Ectodermal cell (in vitro differentiated cells): ENCODE data around the gene MAPKAPK3.

Source experiments
- H3K27ac ChIP-seq: 2 replicates; pipeline ENCODE4 v1.7.0; 2013; ENCODE audit warnings: mild to moderate bottlenecking, low read depth, low read length; ENCODE audit not compliant: insufficient read depth, poor library complexity, severe bottlenecking
- H3K27me3 ChIP-seq: 2 replicates; pipeline ENCODE4 v1.7.0; 2013; ENCODE audit warnings: mild to moderate bottlenecking, low read length; ENCODE audit not compliant: insufficient read depth, control insufficient read depth, poor library complexity, severe bottlenecking
- H3K36me3 ChIP-seq: one replicate; pipeline ENCODE4 v1.7.0; 2013; ENCODE audit warnings: low read length; ENCODE audit not compliant: control insufficient read depth, insufficient read depth
- H3K4me1 ChIP-seq: one replicate; pipeline ENCODE4 v1.7.0; 2013; ENCODE audit warnings: low read length; ENCODE audit not compliant: control insufficient read depth, insufficient read depth
- H3K4me3 ChIP-seq: 2 replicates; pipeline ENCODE4 v1.7.0; 2013; ENCODE audit warnings: low read depth, low read length, control low read depth; ENCODE audit not compliant: insufficient read depth
- H3K9me3 ChIP-seq: 2 replicates; pipeline ENCODE4 v1.7.0; 2013; ENCODE audit warnings: mild to moderate bottlenecking, low read length, moderate library complexity; ENCODE audit not compliant: control insufficient read depth
- WGBS, 2 experiments: methylation state at CpG; one replicate each; pipeline ENCODE4 v1.1.7; 2013; ENCODE audit warnings: missing lambda C conversion rate in 2 of 2; 5-methylcytosine and 5-hydroxymethylcytosine counted together

The MAPKAPK3 gene

GRCh38 chr3:50587373-50587772 is 29.6 kb upstream of the MAPKAPK3 start:
- no peak overlapping the region for H3K4me3 ChIP-seq
- H3K4me1 ChIP-seq: no peaks in the 10 kb centered on the region
- 94% methylated on average over 6 of the region's 6 CpGs for WGBS, 2 experiments
- no peaks in the 10 kb centered on the region for H3K9me3 ChIP-seq
- no peaks in the 10 kb centered on the region for H3K36me3 ChIP-seq
- no peak overlapping the region for H3K27ac ChIP-seq
- no peaks in the 10 kb centered on the region for H3K27me3 ChIP-seq

GRCh38 chr3:50587806-50588758 is 28.9 kb upstream of the MAPKAPK3 start:
- Histone ChIP-seq H3K36me3 (no peaks in the 10 kb centered on the region), H3K4me1 (no peaks in the 10 kb centered on the region), H3K27ac (no peak overlapping the region), H3K4me3 (no peak overlapping the region), H3K9me3 (no peaks in the 10 kb centered on the region), H3K27me3 (no peaks in the 10 kb centered on the region)
- 84 to 86% methylated on average over 17 of the region's 17 CpGs for WGBS, 2 experiments

GRCh38 chr3:50588759-50589433 is 28.1 kb upstream of the MAPKAPK3 start:
- no peaks in the 10 kb centered on the region for H3K9me3 ChIP-seq
- no peaks in the 10 kb centered on the region for H3K27me3 ChIP-seq
- no peaks in the 10 kb centered on the region for H3K36me3 ChIP-seq
- 94 to 97% methylated on average over 4 of the region's 4 CpGs for WGBS, 2 experiments
- no peak overlapping the region for H3K27ac ChIP-seq
- no peak overlapping the region for H3K4me3 ChIP-seq
- no peaks in the 10 kb centered on the region for H3K4me1 ChIP-seq

GRCh38 chr3:50591196-50591741 is 25.7 kb upstream of the MAPKAPK3 start:
- no peak overlapping the region for H3K27ac ChIP-seq
- no peaks in the 10 kb centered on the region for H3K4me1 ChIP-seq
- 87 to 90% methylated on average over 9 of the region's 9 CpGs for WGBS, 2 experiments
- H3K9me3 ChIP-seq: no peaks in the 10 kb centered on the region
- H3K27me3 ChIP-seq: no peaks in the 10 kb centered on the region
- H3K36me3 ChIP-seq: no peaks in the 10 kb centered on the region
- no peak overlapping the region for H3K4me3 ChIP-seq

- WGBS, 2 experiments: 78% methylated on average over 5 of the region's 5 CpGs
- H3K27ac ChIP-seq: no peak overlapping the region
- H3K4me3 ChIP-seq: no peak overlapping the region
- no peaks in the 10 kb centered on the region for H3K27me3 ChIP-seq
- H3K4me1 ChIP-seq: no peaks in the 10 kb centered on the region
- no peaks in the 10 kb centered on the region for H3K9me3 ChIP-seq
- no peaks in the 10 kb centered on the region for H3K36me3 ChIP-seq
Observed at GRCh38 chr3:50592568-50592967, 24.4 kb upstream of the MAPKAPK3 start.

- no peak overlapping the region for H3K27ac ChIP-seq
- no peaks in the 10 kb centered on the region for H3K27me3 ChIP-seq
- H3K4me1 ChIP-seq: no peaks in the 10 kb centered on the region
- H3K4me3 ChIP-seq: no peak overlapping the region
- no peaks in the 10 kb centered on the region for H3K36me3 ChIP-seq
- WGBS, 2 experiments: 65 to 77% methylated on average over 2 of the region's 2 CpGs
- H3K9me3 ChIP-seq: no peaks in the 10 kb centered on the region
Observed at GRCh38 chr3:50594253-50594785, 22.6 kb upstream of the MAPKAPK3 start.

GRCh38 chr3:50599115-50599715 is 17.7 kb upstream of the MAPKAPK3 start:
- no peaks in the 10 kb centered on the region for H3K36me3 ChIP-seq
- H3K4me3 ChIP-seq: no peak overlapping the region
- no peak overlapping the region for H3K27ac ChIP-seq
- no peaks in the 10 kb centered on the region for H3K27me3 ChIP-seq
- H3K9me3 ChIP-seq: no peaks in the 10 kb centered on the region
- no peaks in the 10 kb centered on the region for H3K4me1 ChIP-seq
- WGBS, 2 experiments: 82% methylated on average over 6 of the region's 6 CpGs

- no peaks in the 10 kb centered on the region for H3K36me3 ChIP-seq
- H3K4me1 ChIP-seq: no peaks in the 10 kb centered on the region
- no peaks in the 10 kb centered on the region for H3K9me3 ChIP-seq
- no peak overlapping the region for H3K27ac ChIP-seq
- WGBS, 2 experiments: 88 to 100% methylated on average over 1 of the region's 1 CpG
- H3K27me3 ChIP-seq: no peaks in the 10 kb centered on the region
- H3K4me3 ChIP-seq: no peak overlapping the region
Observed at GRCh38 chr3:50599716-50600118, 17.2 kb upstream of the MAPKAPK3 start.

GRCh38 chr3:50600141-50600753 is 16.7 kb upstream of the MAPKAPK3 start:
- no peaks in the 10 kb centered on the region for H3K9me3 ChIP-seq
- no peak overlapping the region for H3K27ac ChIP-seq
- H3K27me3 ChIP-seq: no peaks in the 10 kb centered on the region
- H3K36me3 ChIP-seq: no peaks in the 10 kb centered on the region
- 92% methylated on average over 9 of the region's 9 CpGs for WGBS, 2 experiments
- no peak overlapping the region for H3K4me3 ChIP-seq
- no peaks in the 10 kb centered on the region for H3K4me1 ChIP-seq
